Astrocyte (in vitro differentiated cells and primary cell): Measurements from ENCODE around the gene GMDS. TPM values are rescaled to one million over a fixed set of nuclear protein-coding genes. Genes with fewer than 3 reads are reported as not detected.
A peak's percentile ranks its signal among the peaks of the same experiment; 100 is the strongest.

Source experiments
- DNase-seq: peaks from one replicate; pipeline ENCODE4 v3.0.0-alpha.2; 2010; ENCODE audit warnings: low read depth
- FAIRE-seq: peaks from 2 replicates; lab custom pipeline; 2011; peaks lifted over from hg19 to GRCh38; lab: Jason Lieb, UNC
- H2AFZ ChIP-seq: 2 replicates; pipeline ENCODE4 v1.6.0; 2012; ENCODE audit warnings: low read depth, low read length, inconsistent platforms
- H3K27ac ChIP-seq: 2 replicates; pipeline ENCODE4 v1.5.1; 2011; ENCODE audit warnings: low read depth, low read length, inconsistent platforms
- H3K27me3 ChIP-seq: 2 replicates; pipeline ENCODE4 v1.6.0; 2011; ENCODE audit warnings: low read length, inconsistent platforms; ENCODE audit not compliant: insufficient read depth
- H3K36me3 ChIP-seq: 2 replicates; pipeline ENCODE4 v1.5.1; 2011; ENCODE audit warnings: low read length, inconsistent platforms; ENCODE audit not compliant: insufficient read depth
- H3K4me1 ChIP-seq: 2 replicates; pipeline ENCODE4 v1.5.1; 2011; ENCODE audit warnings: low read length, inconsistent platforms; ENCODE audit not compliant: insufficient read depth
- H3K4me2 ChIP-seq: 2 replicates; pipeline ENCODE4 v1.6.0; 2012; ENCODE audit warnings: low read length, inconsistent platforms
- H3K4me3 ChIP-seq: 2 replicates; pipeline ENCODE4 v1.5.1; 2011; ENCODE audit warnings: low read depth, mild to moderate bottlenecking, low read length, inconsistent platforms; ENCODE audit not compliant: insufficient read depth
- H3K79me2 ChIP-seq: 2 replicates; pipeline ENCODE4 v1.6.0; 2012; ENCODE audit warnings: mild to moderate bottlenecking, low read length, inconsistent platforms; ENCODE audit not compliant: insufficient read depth
- H3K9ac ChIP-seq: 2 replicates; pipeline ENCODE4 v1.6.0; 2012; ENCODE audit warnings: mild to moderate bottlenecking, low read length, inconsistent platforms
- H3K9me3 ChIP-seq: 2 replicates; pipeline ENCODE4 v1.5.1; 2012; ENCODE audit warnings: low read depth, mild to moderate bottlenecking, low read length, inconsistent platforms; ENCODE audit not compliant: insufficient read depth
- H4K20me1 ChIP-seq: 2 replicates; pipeline ENCODE4 v1.6.0; 2012; ENCODE audit warnings: low read length, inconsistent platforms; ENCODE audit not compliant: insufficient read depth
- H3K27ac Mint-ChIP-seq: one replicate; pipeline ENCODE4 v1.8.0; 2021; ENCODE audit warnings: mild to moderate bottlenecking, mixed read lengths; ENCODE audit not compliant: unreplicated experiment
- H3K27me3 Mint-ChIP-seq: one replicate; pipeline ENCODE4 v1.8.0; 2021; ENCODE audit warnings: low read depth, mixed read lengths; ENCODE audit not compliant: unreplicated experiment
- H3K36me3 Mint-ChIP-seq: one replicate; pipeline ENCODE4 v1.8.0; 2021; ENCODE audit warnings: low read depth, mixed read lengths; ENCODE audit not compliant: unreplicated experiment
- H3K4me1 Mint-ChIP-seq: one replicate; pipeline ENCODE4 v1.8.0; 2021; ENCODE audit warnings: low read depth, mixed read lengths; ENCODE audit not compliant: unreplicated experiment
- H3K4me3 Mint-ChIP-seq: one replicate; pipeline ENCODE4 v1.8.0; 2021; ENCODE audit warnings: mild to moderate bottlenecking, moderate library complexity, mixed read lengths; ENCODE audit not compliant: unreplicated experiment
- H3K9me3 Mint-ChIP-seq: one replicate; pipeline ENCODE4 v1.8.0; 2021; ENCODE audit warnings: mild to moderate bottlenecking, mixed read lengths; ENCODE audit not compliant: unreplicated experiment
- EZH2 ChIP-seq: IDR thresholded peaks from 2 replicates; pipeline ENCODE4 v1.6.1; 2012; ENCODE audit warnings: mild to moderate bottlenecking, low read length, inconsistent platforms; ENCODE audit not compliant: insufficient read depth
- total RNA-seq: library from RNA; stranded (reverse); gene quantifications from 2 replicates; pipeline ENCODE4 v1.2.1, GENCODE V29; 2021
- TF ChIP-seq, protein P1 (sequence below): IDR thresholded peaks from 2 replicates; pipeline ENCODE4 v1.5.1; 2011; ENCODE audit warnings: low read depth, mild to moderate bottlenecking, inconsistent platforms, low read length, moderate library complexity; ENCODE audit not compliant: insufficient read depth

GMDS gene
- total RNA-seq, 1 donor from 2014 or later, result 9.4 TPM

DNA sequence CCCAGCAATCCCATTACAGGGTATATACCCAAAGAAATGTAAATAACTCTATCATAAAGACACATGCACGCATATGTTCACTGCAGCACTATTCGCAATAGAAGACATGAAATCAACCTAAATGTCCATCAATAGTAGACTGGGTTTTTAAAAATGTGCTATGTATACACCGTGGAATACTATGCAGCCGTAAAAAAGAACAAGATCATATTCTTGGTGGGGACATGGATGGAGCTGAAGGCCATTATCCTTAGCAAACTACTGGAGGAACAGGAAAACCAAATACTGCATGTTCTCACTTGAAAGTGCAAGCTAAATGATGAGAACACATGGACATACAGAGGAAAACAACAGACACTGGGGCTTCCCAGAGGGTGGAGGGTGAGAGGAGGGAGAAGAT lies 201.2 kb downstream of the GMDS start:
- H3K27me3 Mint-ChIP-seq, result no peaks in the 10 kb centered on the region
- Histone ChIP-seq H4K20me1 (no peaks in the 10 kb centered on the region), H3K4me3 (no peak overlapping the region), H3K9ac (no peak overlapping the region), H3K27ac (no peak overlapping the region), H3K27me3 (no peaks in the 10 kb centered on the region), H3K9me3 (no peaks in the 10 kb centered on the region), H3K4me1 (no peaks in the 10 kb centered on the region), H3K4me2 (no peak overlapping the region), H3K79me2 (no peaks in the 10 kb centered on the region), H2AFZ (no peak overlapping the region), H3K36me3 (no peaks in the 10 kb centered on the region)
- no peak overlapping the region for H3K4me3 Mint-ChIP-seq
- no peaks in the 10 kb centered on the region for H3K36me3 Mint-ChIP-seq
- no peak for DNase-seq
- H3K9me3 Mint-ChIP-seq, result no peaks in the 10 kb centered on the region
- FAIRE-seq, result no peak
- no peaks in the 10 kb centered on the region for H3K4me1 Mint-ChIP-seq
- H3K27ac Mint-ChIP-seq, result no peak overlapping the region
- no peak for TF ChIP-seq EZH2
- TF ChIP-seq, protein P1, sequence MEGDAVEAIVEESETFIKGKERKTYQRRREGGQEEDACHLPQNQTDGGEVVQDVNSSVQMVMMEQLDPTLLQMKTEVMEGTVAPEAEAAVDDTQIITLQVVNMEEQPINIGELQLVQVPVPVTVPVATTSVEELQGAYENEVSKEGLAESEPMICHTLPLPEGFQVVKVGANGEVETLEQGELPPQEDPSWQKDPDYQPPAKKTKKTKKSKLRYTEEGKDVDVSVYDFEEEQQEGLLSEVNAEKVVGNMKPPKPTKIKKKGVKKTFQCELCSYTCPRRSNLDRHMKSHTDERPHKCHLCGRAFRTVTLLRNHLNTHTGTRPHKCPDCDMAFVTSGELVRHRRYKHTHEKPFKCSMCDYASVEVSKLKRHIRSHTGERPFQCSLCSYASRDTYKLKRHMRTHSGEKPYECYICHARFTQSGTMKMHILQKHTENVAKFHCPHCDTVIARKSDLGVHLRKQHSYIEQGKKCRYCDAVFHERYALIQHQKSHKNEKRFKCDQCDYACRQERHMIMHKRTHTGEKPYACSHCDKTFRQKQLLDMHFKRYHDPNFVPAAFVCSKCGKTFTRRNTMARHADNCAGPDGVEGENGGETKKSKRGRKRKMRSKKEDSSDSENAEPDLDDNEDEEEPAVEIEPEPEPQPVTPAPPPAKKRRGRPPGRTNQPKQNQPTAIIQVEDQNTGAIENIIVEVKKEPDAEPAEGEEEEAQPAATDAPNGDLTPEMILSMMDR, result no peak

- H3K4me1 Mint-ChIP-seq, result peaks cover 3% of the 10 kb centered on the region
- DNase-seq (no peak), FAIRE-seq (no peak)
- H3K9me3 Mint-ChIP-seq, result no peaks in the 10 kb centered on the region
- Histone ChIP-seq H3K27me3 (no peaks in the 10 kb centered on the region), H3K4me2 (no peak overlapping the region), H3K4me1 (no peaks in the 10 kb centered on the region), H3K9ac (no peak overlapping the region), H2AFZ (no peak overlapping the region), H3K27ac (no peak overlapping the region), H4K20me1 (no peaks in the 10 kb centered on the region), H3K9me3 (no peaks in the 10 kb centered on the region), H3K36me3 (no peaks in the 10 kb centered on the region), H3K79me2 (no peaks in the 10 kb centered on the region), H3K4me3 (no peak overlapping the region)
- TF ChIP-seq, protein P1, result no peak
- TF ChIP-seq EZH2, result no peak
- no peak overlapping the region for H3K4me3 Mint-ChIP-seq
- no peaks in the 10 kb centered on the region for H3K27me3 Mint-ChIP-seq
- H3K27ac Mint-ChIP-seq, result no peak overlapping the region
- H3K36me3 Mint-ChIP-seq, result no peaks in the 10 kb centered on the region
Observed at GRCh38 chr6:2042956-2043648, 202.3 kb downstream of the GMDS start.

DNA sequence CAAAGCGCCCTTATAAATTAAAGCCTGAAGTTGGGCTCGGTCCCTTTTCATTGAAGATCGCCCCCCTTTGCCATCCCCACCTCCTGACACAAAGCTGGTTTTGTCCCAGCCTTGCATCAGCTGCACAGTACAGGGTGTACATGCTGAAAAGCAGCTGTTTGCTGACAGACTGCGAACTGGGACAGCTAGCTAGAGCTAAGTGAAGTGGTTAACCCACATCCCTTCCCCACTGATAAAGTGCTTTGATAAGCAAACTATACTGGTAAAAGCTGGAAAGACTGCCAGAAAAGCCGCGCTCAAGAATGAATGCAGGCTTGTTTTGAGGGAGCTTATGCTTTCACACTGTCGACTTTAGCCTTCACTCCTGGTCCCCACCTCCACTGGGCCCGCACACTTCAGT lies 207.3 kb downstream of the GMDS start:
- Mint-ChIP-seq H3K4me3 (no peak overlapping the region), H3K4me1 (peaks cover 8% of the 10 kb centered on the region), H3K27ac (no peak overlapping the region), H3K36me3 (no peaks in the 10 kb centered on the region), H3K27me3 (no peaks in the 10 kb centered on the region), H3K9me3 (no peaks in the 10 kb centered on the region)
- DNase-seq (peak; percentile 77), FAIRE-seq (no peak)
- Histone ChIP-seq H3K4me1 (no peaks in the 10 kb centered on the region), H3K27ac (no peak overlapping the region), H4K20me1 (no peaks in the 10 kb centered on the region), H3K27me3 (no peaks in the 10 kb centered on the region), H3K79me2 (no peaks in the 10 kb centered on the region), H3K4me2 (no peak overlapping the region), H3K9ac (no peak overlapping the region), H3K9me3 (no peaks in the 10 kb centered on the region), H2AFZ (no peak overlapping the region), H3K36me3 (no peaks in the 10 kb centered on the region), H3K4me3 (no peak overlapping the region)
- TF ChIP-seq, protein P1, result no peak
- no peak for TF ChIP-seq EZH2
